PC-9 (cell line): ENCODE measurements around the gene OSBPL8.

ENCODE experiments used
- EZH2 ChIP-seq: fragments of 200-600 bp; sonication (generic); IDR thresholded peaks from 2 replicates; pipeline ENCODE4 v1.8.0; 2017; ENCODE audit warnings: antibody characterized with exemption, low read depth
- TF ChIP-seq, protein P1 (sequence below): fragments of 200-600 bp; sonication (generic); conservative IDR thresholded peaks from 2 replicates; pipeline ENCODE4 v1.6.1; 2017; ENCODE audit warnings: mixed run types, antibody characterized with exemption, mild to moderate bottlenecking, moderate library complexity

DNA sequence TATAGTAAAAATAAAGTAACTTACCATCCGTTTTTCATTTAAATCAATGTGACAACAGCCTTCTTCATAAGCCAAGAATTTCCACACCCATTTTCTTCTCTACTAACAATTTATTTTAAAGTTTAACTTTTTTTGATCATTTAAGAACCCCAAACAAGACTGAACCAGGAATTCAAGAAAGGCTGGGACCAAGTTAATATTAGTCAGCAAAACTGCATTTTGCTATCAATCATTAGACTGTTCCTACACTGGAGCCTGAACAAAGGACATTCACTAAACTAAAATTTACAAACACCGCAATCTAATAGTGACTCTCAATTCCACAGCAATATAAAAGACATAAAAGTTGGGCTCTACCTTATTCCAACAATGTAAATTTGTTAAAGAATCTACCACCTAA, 73.6 kb downstream of the OSBPL8 start:
- no peak for TF ChIP-seq EZH2
- TF ChIP-seq, protein P1, sequence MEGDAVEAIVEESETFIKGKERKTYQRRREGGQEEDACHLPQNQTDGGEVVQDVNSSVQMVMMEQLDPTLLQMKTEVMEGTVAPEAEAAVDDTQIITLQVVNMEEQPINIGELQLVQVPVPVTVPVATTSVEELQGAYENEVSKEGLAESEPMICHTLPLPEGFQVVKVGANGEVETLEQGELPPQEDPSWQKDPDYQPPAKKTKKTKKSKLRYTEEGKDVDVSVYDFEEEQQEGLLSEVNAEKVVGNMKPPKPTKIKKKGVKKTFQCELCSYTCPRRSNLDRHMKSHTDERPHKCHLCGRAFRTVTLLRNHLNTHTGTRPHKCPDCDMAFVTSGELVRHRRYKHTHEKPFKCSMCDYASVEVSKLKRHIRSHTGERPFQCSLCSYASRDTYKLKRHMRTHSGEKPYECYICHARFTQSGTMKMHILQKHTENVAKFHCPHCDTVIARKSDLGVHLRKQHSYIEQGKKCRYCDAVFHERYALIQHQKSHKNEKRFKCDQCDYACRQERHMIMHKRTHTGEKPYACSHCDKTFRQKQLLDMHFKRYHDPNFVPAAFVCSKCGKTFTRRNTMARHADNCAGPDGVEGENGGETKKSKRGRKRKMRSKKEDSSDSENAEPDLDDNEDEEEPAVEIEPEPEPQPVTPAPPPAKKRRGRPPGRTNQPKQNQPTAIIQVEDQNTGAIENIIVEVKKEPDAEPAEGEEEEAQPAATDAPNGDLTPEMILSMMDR: no peak
